ENCODE data around the gene SCARB1.

Gene SCARB1

DNA sequence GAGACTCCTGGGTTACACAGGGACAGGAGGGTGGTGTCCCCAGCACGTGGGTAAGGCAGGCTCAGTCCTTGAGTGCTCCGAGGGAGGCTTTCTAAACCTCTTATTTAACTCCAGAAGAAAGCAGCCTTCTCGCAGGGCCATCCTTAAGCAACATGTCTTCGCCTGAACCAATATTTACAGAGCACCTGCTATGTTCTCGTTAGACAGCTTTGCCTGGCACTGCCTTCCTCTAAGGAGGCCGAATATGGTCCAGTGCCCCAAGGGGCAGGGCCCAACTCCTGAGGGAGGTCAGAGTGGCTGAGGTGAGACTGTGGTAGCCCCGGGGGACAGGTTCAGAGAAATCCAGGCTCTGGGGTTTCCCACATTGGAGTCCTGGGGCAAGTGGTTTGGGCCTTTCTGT, 2.1 kb upstream of the SCARB1 start:
- DNase-seq (ENCODE audit: low read depth in 1 of 2, low spot score in 1 of 2), result no peak

GRCh38 chr12:124864326-124864752, 675 bp upstream of the SCARB1 start:
- no peak for DNase-seq (ENCODE audit: low read depth in 1 of 2, low spot score in 1 of 2)

GRCh38 chr12:124862768-124863415, 772 bp downstream of the SCARB1 start:
- no peak for DNase-seq (ENCODE audit: low read depth in 1 of 2, low spot score in 1 of 2)

- DNase-seq (ENCODE audit: low read depth in 1 of 2, low spot score in 1 of 2), result no peak
These were observed 1.6 kb downstream of the SCARB1 start for GRCh38 chr12:124861898-124862676.

DNA sequence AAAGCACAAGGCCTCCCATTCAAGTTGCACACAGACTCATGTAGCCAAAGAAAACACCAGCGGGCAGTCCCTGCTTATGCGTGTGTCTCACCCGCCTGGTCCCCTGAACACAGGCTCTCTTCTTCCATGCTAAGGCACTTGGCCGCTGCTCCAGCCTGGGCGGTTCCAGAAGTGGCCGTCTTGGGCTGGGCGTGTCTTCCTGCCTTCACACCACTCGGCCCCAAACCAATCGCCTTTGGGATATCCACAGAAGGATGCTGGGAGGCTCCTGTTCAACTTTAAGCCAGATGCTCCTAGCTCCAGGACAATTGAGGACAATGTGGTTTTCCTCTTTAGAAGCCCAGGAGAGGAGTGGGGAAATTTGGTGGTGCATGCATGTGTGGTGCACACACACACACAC, 2.2 kb downstream of the SCARB1 start:
- DNase-seq (ENCODE audit: low read depth in 1 of 2, low spot score in 1 of 2), result no peak

GRCh38 chr12:124857921-124858461, 5.7 kb downstream of the SCARB1 start:
- no peak for DNase-seq (ENCODE audit: low read depth in 1 of 2, low spot score in 1 of 2)

- DNase-seq (ENCODE audit: low read depth in 1 of 2, low spot score in 1 of 2), result no peak
These were observed 6.9 kb downstream of the SCARB1 start for GRCh38 chr12:124856842-124857178.

- no peak for DNase-seq (ENCODE audit: low read depth in 1 of 2, low spot score in 1 of 2)
These were observed 7.4 kb downstream of the SCARB1 start for GRCh38 chr12:124856132-124856841.

- no peak for DNase-seq (ENCODE audit: low read depth in 1 of 2, low spot score in 1 of 2)
These were observed 8.2 kb downstream of the SCARB1 start for GRCh38 chr12:124855275-124855957.

- DNase-seq (ENCODE audit: low read depth in 1 of 2, low spot score in 1 of 2), result no peak
These were observed 9.0 kb downstream of the SCARB1 start for GRCh38 chr12:124854637-124855184.

GRCh38 chr12:124853781-124854636, 9.7 kb downstream of the SCARB1 start:
- DNase-seq (ENCODE audit: low read depth in 1 of 2, low spot score in 1 of 2), result no peak

DNA sequence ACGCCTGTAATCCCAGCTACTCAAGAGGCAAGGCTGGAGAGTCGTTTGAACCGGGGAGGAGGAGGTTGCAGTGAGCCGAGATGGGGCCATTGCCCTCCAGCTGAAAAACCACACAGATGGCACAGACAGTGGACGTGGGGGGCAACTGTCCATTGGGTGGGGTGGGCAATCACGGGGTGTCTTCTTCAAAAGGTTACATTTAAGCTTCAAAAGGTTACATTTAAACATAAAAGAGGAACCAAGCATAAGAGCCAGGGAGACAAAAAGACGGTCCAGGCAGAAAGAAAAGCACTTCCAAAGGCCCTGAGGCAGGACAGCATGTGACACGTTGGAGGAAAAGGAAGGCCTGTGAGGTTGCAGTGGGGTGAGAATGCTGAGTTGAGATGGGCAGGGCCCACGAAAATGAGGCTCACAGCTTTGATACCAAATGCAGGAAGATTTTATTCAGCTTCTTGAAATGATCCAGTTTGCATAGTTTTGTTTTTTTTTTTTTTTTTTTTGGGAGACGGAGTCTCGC, 10.7 kb downstream of the SCARB1 start:
- no peak for DNase-seq (ENCODE audit: low read depth in 1 of 2, low spot score in 1 of 2)

GRCh38 chr12:124852329-124852831, 11.3 kb downstream of the SCARB1 start:
- no peak for DNase-seq (ENCODE audit: low read depth in 1 of 2, low spot score in 1 of 2)

- DNase-seq (ENCODE audit: low read depth in 1 of 2, low spot score in 1 of 2), result no peak
These were observed 12.3 kb downstream of the SCARB1 start for GRCh38 chr12:124851342-124851741.

DNA sequence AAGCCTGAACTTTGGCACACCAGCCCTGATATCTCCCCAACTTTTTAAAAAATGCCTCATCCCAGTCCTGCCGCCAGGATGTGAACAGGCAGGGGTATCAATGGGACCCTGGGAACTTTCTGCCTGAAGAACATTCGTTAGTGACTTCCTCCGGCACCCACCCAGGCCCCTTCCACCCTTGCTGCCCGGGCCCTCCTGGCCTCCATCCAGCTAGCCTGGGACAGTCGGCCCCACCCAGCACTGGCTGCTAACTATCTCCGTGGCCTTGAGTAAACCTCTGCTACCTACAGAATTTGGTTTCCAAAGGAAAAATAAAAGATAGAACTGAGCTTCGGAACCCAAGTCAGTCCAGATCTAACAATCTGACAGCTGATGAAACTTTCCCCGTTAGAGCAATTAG, 14.3 kb downstream of the SCARB1 start:
- DNase-seq (ENCODE audit: low read depth in 1 of 2, low spot score in 1 of 2), result no peak

GRCh38 chr12:124848621-124849380, 14.9 kb downstream of the SCARB1 start:
- DNase-seq (ENCODE audit: low read depth in 1 of 2, low spot score in 1 of 2), result no peak

- no peak for DNase-seq (ENCODE audit: low read depth in 1 of 2, low spot score in 1 of 2)
These were observed 16.3 kb downstream of the SCARB1 start for GRCh38 chr12:124847113-124848074.
